Measurements from ENCODE around the gene CHMP4A. TPM values are rescaled to one million over a fixed set of nuclear protein-coding genes. Genes with fewer than 3 reads are reported as not detected.

Gene CHMP4A
- total and polyA plus RNA-seq, 2 experiments from 2014 or later: 25.6 to 73.6 TPM

GRCh38 chr14:24198814-24199524 lies 14.3 kb downstream of the CHMP4A start:
- H4K20me1 ChIP-seq (ENCODE audit: insufficient read depth, poor library complexity, severe bottlenecking): no peaks in the 10 kb centered on the region
- H3K4me1 ChIP-seq (ENCODE audit: insufficient read depth): peaks cover 13% of the 10 kb centered on the region
- no peak overlapping the region for H2AFZ ChIP-seq
- no peaks in the 10 kb centered on the region for H3K27me3 ChIP-seq
- no peak for DNase-seq (ENCODE audit: low spot score)
- TF ChIP-seq EZH2phosphoT487 (IDR thresholded peaks at IDR 0.05; ENCODE audit: low read depth, severe bottlenecking, unreplicated experiment) (no peak), CTCF (IDR thresholded peaks at IDR 0.05; ENCODE audit: poor library complexity) (no peak), EZH2 (IDR thresholded peaks at IDR 0.05; ENCODE audit: borderline replicate concordance) (no peak)
- no peaks in the 10 kb centered on the region for H3K9me2 ChIP-seq (replicated peaks; ENCODE audit: insufficient read depth)
- H3K79me2 ChIP-seq: peaks cover 50% of the 10 kb centered on the region
- H3K36me3 ChIP-seq (replicated peaks; ENCODE audit: insufficient read depth, low read depth): no peaks in the 10 kb centered on the region
- H3K9me3 ChIP-seq (ENCODE audit: low read depth): no peaks in the 10 kb centered on the region
- no peak overlapping the region for H3K4me2 ChIP-seq
- H3K27ac ChIP-seq: peak overlapping the region; percentile 30
- 97% methylated on average over 7 of the region's 7 CpGs for WGBS (ENCODE audit: low lambda C conversion rate, missing lambda C conversion rate)
- no peak overlapping the region for H3K4me3 ChIP-seq

GRCh38 chr14:24197056-24197450 lies 16.2 kb downstream of the CHMP4A start:
- Histone ChIP-seq H3K36me3 (replicated peaks; ENCODE audit: insufficient read depth, low read depth) (no peaks in the 10 kb centered on the region), H2AFZ (no peak overlapping the region), H3K4me3 (no peak overlapping the region), H3K27me3 (no peaks in the 10 kb centered on the region), H3K79me2 (peaks cover 63% of the 10 kb centered on the region), H3K27ac (peak overlapping the region; percentile 99), H4K20me1 (ENCODE audit: insufficient read depth, poor library complexity, severe bottlenecking) (no peaks in the 10 kb centered on the region), H3K4me1 (ENCODE audit: insufficient read depth) (peaks cover 13% of the 10 kb centered on the region), H3K4me2 (peak overlapping the region; percentile 94), H3K9me2 (replicated peaks; ENCODE audit: insufficient read depth) (no peaks in the 10 kb centered on the region), H3K9me3 (ENCODE audit: low read depth) (no peaks in the 10 kb centered on the region)
- no peak for TF ChIP-seq EZH2 (IDR thresholded peaks at IDR 0.05; ENCODE audit: borderline replicate concordance)
- 95% methylated on average over 2 of the region's 2 CpGs for WGBS (ENCODE audit: low lambda C conversion rate, missing lambda C conversion rate)
- DNase-seq (ENCODE audit: low spot score): no peak

DNA sequence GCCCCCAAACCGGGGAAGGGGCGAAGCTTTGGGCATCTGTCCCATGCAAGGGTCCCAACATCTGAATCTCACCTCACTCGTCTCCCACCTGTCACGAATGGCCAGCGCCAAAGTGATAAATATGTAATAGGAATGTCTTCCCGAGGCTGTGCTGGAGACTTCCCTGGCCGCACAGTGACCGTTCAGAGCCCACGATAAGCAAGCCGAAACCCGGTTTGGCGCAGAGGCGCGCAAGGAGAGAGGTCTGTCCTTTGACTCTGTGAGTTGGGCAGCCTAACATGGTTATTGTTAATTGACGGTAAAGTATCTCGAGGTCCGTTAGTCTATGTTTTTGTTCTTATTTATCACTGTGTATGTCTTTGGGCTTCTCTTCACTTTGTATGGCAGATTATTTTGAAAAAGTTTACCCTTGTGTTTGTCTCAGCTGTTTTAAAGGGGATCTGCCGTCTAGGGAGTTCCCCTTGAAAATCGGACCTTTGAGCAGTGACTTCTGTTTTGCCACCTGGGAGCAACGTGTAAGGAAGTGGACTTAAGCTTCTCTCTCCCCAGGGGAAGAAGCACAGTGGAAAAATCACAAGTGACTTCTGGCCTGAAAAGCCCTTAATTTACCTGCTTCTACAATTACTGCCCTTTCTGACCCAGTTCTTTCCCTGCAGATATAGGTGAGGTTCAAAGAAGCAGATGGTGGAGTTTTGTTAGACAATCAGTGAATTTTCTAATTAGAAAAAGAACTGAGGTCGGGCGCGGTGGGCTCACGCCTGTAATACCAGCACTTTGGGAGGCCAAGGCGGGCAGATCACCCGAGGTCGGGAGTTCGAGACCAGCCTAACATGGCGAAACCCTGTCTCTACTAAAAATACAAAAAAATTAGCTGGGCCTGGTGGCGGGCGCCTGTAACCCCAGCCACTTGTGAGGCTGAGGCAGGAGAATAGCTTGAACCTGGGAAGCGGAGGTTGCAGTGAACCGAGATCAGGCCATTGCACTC lies 16.9 kb downstream of the CHMP4A start:
- TF ChIP-seq CTCF (IDR thresholded peaks at IDR 0.05; ENCODE audit: poor library complexity) (no peak), EZH2phosphoT487 (IDR thresholded peaks at IDR 0.05; ENCODE audit: low read depth, severe bottlenecking, unreplicated experiment) (no peak), EZH2 (IDR thresholded peaks at IDR 0.05; ENCODE audit: borderline replicate concordance) (no peak)
- no peak for DNase-seq (ENCODE audit: low spot score)
- WGBS (ENCODE audit: low lambda C conversion rate, missing lambda C conversion rate): 37% methylated on average over 33 of the region's 33 CpGs
- Histone ChIP-seq H3K27ac (peak overlapping the region; percentile 99), H3K9me3 (ENCODE audit: low read depth) (no peaks in the 10 kb centered on the region), H3K79me2 (peaks cover 65% of the 10 kb centered on the region), H3K36me3 (replicated peaks; ENCODE audit: insufficient read depth, low read depth) (no peaks in the 10 kb centered on the region), H3K4me1 (ENCODE audit: insufficient read depth) (peaks cover 13% of the 10 kb centered on the region), H3K4me3 (peak overlapping the region; percentile 95), H3K9me2 (replicated peaks; ENCODE audit: insufficient read depth) (no peaks in the 10 kb centered on the region), H3K27me3 (no peaks in the 10 kb centered on the region), H2AFZ (peak overlapping the region; percentile 94), H3K4me2 (peak overlapping the region; percentile 94), H4K20me1 (ENCODE audit: insufficient read depth, poor library complexity, severe bottlenecking) (no peaks in the 10 kb centered on the region)
